Germinal center (tissue), 1 donor: ENCODE measurements around the gene PRDM4.

Experiments
- DNase-seq: peaks from one replicate; pipeline ENCODE4 v3.0.0; 2012; ENCODE audit warnings: mixed read lengths, low spot score

The PRDM4 gene

GRCh38 chr12:107685360-107686248 lies 75.3 kb downstream of the PRDM4 start, which contains the start of gene PWP1:
PWP1 (plus strand) TSS chr12:107685799; CDS start chr12:107685900, 101 bp downstream.
- DNase-seq: peak; percentile 96

- DNase-seq: no peak
These were observed 76.0 kb downstream of the PRDM4 start for GRCh38 chr12:107684990-107685359.

- DNase-seq: no peak
These were observed 76.7 kb downstream of the PRDM4 start for GRCh38 chr12:107684029-107684795.
